Thoracic aorta (tissue), 2 donors: ENCODE measurements around the gene IL25. TPM values are rescaled to one million over a fixed set of nuclear protein-coding genes. Genes with fewer than 3 reads are reported as not detected.

ENCODE experiments used
- ATAC-seq: fragments of 150-250 bp; one replicate; pipeline ENCODE4 v1.8.0; 2017; ENCODE audit warnings: low read depth; ENCODE audit not compliant: insufficient number of reproducible peaks, low FRiP score
- DNase-seq: peaks from one replicate; pipeline ENCODE4 v3.0.0-alpha.2; 2020; ENCODE audit warnings: low spot score
- H3K27ac ChIP-seq, 2 donors: fragments of 200-600 bp; sonication (generic); 1 replicate in 1 of 2; 2 replicates in 1 of 2; pipeline ENCODE4 v1.5.1; 2016; ENCODE audit warnings: mild to moderate bottlenecking in 2 of 2, moderate library complexity in 2 of 2
- H3K27me3 ChIP-seq: fragments of 200-600 bp; sonication (generic); replicated peaks from 2 replicates; pipeline ENCODE4 v1.6.0; 2016; ENCODE audit warnings: mild to moderate bottlenecking; ENCODE audit not compliant: insufficient read depth
- H3K36me3 ChIP-seq: fragments of 200-600 bp; sonication (generic); one replicate; pipeline ENCODE4 v1.5.1; 2016
- H3K4me1 ChIP-seq, 2 donors: fragments of 200-600 bp; sonication (generic); 1 replicate in 1 of 2; 2 replicates in 1 of 2; pipeline versions ENCODE4 v1.5.1 to v1.6.0; 2016; ENCODE audit warnings: low read depth in 2 of 2, mild to moderate bottlenecking in 1 of 2; ENCODE audit not compliant: control insufficient read depth in 1 of 2
- H3K4me3 ChIP-seq: fragments of 200-600 bp; sonication (generic); 2 replicates; pipeline ENCODE4 v1.5.1; 2016; ENCODE audit warnings: mild to moderate bottlenecking
- H3K9me3 ChIP-seq: fragments of 200-600 bp; sonication (generic); 2 replicates; pipeline ENCODE4 v1.5.1; 2016
- total RNA-seq, 2 donors: library from RNA; depleted of rRNA; stranded (reverse); fragments of >200 nt; gene quantifications; one replicate each; pipeline versions ENCODE4 v1.1.0 to v1.2.3, GENCODE V29; 2016
- TF ChIP-seq, protein P1 (sequence below): fragments of 200-600 bp; sonication (generic); IDR thresholded peaks from one replicate; pipeline ENCODE4 v1.5.1; 2019; ENCODE audit warnings: antibody characterized with exemption

The IL25 gene
- total RNA-seq, 2 donors from 2014 or later, result not detected

DNA sequence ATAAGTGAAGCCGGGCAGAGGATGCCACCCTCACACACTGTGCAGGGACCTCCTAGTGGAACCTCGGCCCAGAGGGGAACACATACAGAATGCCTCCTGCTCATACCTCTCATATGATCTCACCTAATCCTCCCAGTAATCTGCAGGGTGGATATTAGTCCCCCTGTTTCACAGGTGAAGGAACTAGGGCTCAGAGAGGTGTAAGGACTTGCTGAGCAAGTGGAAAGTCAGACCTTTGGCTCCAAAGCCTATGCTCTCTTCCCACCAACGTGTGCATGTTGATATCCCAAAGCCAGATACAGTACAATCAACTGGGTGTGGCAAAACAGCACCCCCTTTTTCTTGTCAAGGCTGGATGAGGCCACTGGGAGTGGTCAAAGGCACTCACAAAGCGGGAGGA is 31.3 kb downstream of the IL25 start:
- TF ChIP-seq, protein P1, sequence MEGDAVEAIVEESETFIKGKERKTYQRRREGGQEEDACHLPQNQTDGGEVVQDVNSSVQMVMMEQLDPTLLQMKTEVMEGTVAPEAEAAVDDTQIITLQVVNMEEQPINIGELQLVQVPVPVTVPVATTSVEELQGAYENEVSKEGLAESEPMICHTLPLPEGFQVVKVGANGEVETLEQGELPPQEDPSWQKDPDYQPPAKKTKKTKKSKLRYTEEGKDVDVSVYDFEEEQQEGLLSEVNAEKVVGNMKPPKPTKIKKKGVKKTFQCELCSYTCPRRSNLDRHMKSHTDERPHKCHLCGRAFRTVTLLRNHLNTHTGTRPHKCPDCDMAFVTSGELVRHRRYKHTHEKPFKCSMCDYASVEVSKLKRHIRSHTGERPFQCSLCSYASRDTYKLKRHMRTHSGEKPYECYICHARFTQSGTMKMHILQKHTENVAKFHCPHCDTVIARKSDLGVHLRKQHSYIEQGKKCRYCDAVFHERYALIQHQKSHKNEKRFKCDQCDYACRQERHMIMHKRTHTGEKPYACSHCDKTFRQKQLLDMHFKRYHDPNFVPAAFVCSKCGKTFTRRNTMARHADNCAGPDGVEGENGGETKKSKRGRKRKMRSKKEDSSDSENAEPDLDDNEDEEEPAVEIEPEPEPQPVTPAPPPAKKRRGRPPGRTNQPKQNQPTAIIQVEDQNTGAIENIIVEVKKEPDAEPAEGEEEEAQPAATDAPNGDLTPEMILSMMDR, result no peak
- no peaks in the 10 kb centered on the region for H3K27me3 ChIP-seq
- no peak overlapping the region for H3K4me3 ChIP-seq
- no peak overlapping the region for H3K27ac ChIP-seq
- DNase-seq (no peak), ATAC-seq (no peak)
- no peaks in the 10 kb centered on the region for H3K4me1 ChIP-seq
- no peaks in the 10 kb centered on the region for H3K9me3 ChIP-seq
- H3K36me3 ChIP-seq, result no peaks in the 10 kb centered on the region

DNA sequence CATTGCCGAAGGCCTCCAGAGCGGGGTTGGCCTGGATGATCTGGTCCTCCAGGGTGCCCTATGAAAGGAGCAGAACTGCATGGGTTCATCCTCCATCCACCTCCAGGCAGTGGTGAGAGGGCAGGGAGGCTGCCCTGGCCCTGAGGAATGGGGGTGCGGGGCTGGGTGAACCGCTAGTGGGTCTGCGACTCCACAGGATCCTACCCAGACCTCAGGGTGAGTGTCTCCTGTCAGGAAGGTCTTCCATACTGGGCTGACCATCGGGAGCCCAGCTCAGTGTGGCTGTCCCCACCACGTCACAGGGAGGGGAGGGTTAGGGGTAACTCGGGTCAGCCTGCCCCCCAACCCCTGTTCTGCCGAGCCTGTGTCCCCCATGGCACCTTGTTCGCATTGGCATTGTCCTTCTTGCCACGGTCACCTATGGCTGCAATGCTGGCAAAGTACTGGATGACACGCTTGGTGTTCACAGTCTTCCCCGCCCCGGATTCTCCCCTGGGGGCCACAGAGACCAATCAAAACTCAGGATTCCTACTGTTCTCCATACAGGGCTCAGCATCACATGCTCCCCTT is 31.8 kb downstream of the IL25 start:
- ATAC-seq, result no peak
- Histone ChIP-seq H3K36me3 (no peaks in the 10 kb centered on the region), H3K4me1 (no peaks in the 10 kb centered on the region), H3K9me3 (no peaks in the 10 kb centered on the region), H3K27ac (no peak overlapping the region), H3K27me3 (no peaks in the 10 kb centered on the region), H3K4me3 (no peak overlapping the region)
- no peak for DNase-seq
- TF ChIP-seq, protein P1, result no peak

DNA sequence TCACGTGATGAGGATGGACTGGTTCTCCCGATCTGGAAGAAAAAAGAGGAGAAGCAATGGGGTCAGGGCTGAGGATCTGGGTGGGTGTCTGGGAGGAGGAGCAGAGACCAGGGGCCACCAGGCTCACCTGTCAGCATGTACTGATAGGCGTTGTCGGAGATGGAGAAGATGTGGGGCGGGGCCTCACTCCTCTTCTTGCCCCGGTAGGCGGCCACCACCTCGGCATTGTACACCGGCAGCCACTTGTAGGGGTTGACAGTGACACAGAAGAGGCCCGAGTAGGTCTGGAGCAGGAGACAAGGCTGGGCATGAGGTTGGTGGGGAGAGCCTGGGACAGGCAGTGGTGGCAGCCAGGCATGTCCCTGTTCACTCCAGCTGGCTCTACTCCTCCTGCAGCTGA is 32.5 kb downstream of the IL25 start:
- H3K27ac ChIP-seq, result no peak overlapping the region
- H3K36me3 ChIP-seq, result no peaks in the 10 kb centered on the region
- H3K4me3 ChIP-seq, result no peak overlapping the region
- no peaks in the 10 kb centered on the region for H3K9me3 ChIP-seq
- ATAC-seq, result no peak
- H3K4me1 ChIP-seq, result no peaks in the 10 kb centered on the region
- DNase-seq, result no peak
- H3K27me3 ChIP-seq, result no peaks in the 10 kb centered on the region
- TF ChIP-seq, protein P1, result no peak

DNA sequence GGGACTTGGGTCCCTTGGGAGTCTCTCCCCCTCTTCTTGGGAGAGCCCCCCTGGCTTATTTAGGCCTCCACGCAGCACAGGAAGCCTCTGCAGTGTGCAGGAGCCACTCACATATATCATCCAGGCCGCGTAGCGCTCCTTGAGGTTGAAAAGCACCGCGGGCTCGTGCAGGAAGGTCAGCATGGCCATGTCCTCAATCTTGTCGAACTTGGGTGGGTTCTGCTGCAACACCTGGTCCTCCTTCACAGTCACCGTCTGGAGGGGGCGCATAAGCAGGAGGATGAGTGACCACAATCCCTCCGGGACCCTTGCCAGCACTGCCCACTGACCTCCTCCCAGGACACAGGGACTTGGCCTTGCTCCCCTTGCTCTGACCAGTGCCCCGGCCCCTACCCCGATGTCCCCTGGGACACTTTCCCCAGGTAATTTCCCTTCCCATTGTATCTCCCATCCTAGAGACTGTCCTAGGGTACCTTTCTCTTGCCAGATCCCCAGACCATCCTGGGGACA is 33.0 kb downstream of the IL25 start:
- H3K9me3 ChIP-seq, result no peaks in the 10 kb centered on the region
- TF ChIP-seq, protein P1, result no peak
- no peaks in the 10 kb centered on the region for H3K36me3 ChIP-seq
- no peaks in the 10 kb centered on the region for H3K4me1 ChIP-seq
- H3K27ac ChIP-seq, result no peak overlapping the region
- no peaks in the 10 kb centered on the region for H3K27me3 ChIP-seq
- H3K4me3 ChIP-seq, result no peak overlapping the region
- DNase-seq (no peak), ATAC-seq (no peak)

DNA sequence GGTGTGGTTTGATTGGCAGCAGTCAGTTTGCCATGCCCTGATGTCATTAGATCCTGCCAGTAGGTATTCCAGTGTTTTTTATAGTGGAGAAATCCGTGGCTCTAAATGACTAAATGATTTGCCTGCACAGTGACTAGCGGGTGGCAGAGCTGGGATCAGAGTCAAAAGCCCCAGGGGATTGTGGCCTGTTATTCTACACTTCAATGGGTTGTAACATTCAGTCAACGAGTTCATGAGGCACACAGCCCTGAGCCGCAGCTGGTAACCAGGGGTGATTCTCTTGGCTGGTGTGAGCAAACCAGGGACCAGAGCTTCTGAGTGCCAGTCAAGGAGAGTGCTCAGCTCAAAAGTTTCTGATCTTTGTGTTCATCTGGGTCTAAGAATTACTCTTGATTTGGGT is 33.6 kb downstream of the IL25 start:
- Histone ChIP-seq H3K27me3 (no peaks in the 10 kb centered on the region), H3K4me1 (no peaks in the 10 kb centered on the region), H3K36me3 (no peaks in the 10 kb centered on the region), H3K9me3 (no peaks in the 10 kb centered on the region), H3K27ac (no peak overlapping the region), H3K4me3 (no peak overlapping the region)
- DNase-seq (no peak), ATAC-seq (no peak)
- TF ChIP-seq, protein P1, result no peak
